Hindlimb muscle (tissue), 1 donor: ENCODE measurements around the gene CITED2. TPM values are rescaled to one million over a fixed set of nuclear protein-coding genes. Genes with fewer than 3 reads are reported as not detected.
"Not testable (repeated sequence)": the region's sequence is repeated elsewhere in the genome, so short reads cannot be mapped to it uniquely, and the experiment has no call there.

Experiments used
- DNase-seq: peaks from one replicate; pipeline ENCODE4 v3.0.0-alpha.2; 2013
- polyA plus RNA-seq: library from polyadenylated mRNA; unstranded; fragments of 120-200 nt; gene quantifications from one replicate; pipeline ENCODE4 v1.2.1, GENCODE V29; 2013; ENCODE audit not compliant: insufficient read length

Gene CITED2
- polyA plus RNA-seq, 1 donor: 93.0 TPM

GRCh38 chr6:139364302-139364981 is 10.0 kb downstream of the CITED2 start:
- no peak for DNase-seq

- not testable (repeated sequence) for DNase-seq
Observed at GRCh38 chr6:139363797-139364196, 10.7 kb downstream of the CITED2 start.

GRCh38 chr6:139363123-139363522 is 11.3 kb downstream of the CITED2 start:
- DNase-seq: not testable (repeated sequence)

GRCh38 chr6:139361211-139361610 is 13.2 kb downstream of the CITED2 start:
- no peak for DNase-seq

GRCh38 chr6:139356924-139357323 is 17.5 kb downstream of the CITED2 start:
- DNase-seq: no peak

- DNase-seq: no peak
Observed at GRCh38 chr6:139355777-139356445, 18.5 kb downstream of the CITED2 start.

GRCh38 chr6:139355172-139355571 is 19.3 kb downstream of the CITED2 start:
- no peak for DNase-seq

GRCh38 chr6:139354189-139354588 is 20.3 kb downstream of the CITED2 start:
- no peak for DNase-seq

GRCh38 chr6:139349464-139350020 is 24.9 kb downstream of the CITED2 start:
- DNase-seq: no peak

GRCh38 chr6:139346392-139346791 is 28.1 kb downstream of the CITED2 start:
- no peak for DNase-seq

GRCh38 chr6:139344186-139344963 is 30.1 kb downstream of the CITED2 start:
- DNase-seq: no peak

- DNase-seq: no peak
Observed at GRCh38 chr6:139343052-139343750, 31.2 kb downstream of the CITED2 start.

- no peak for DNase-seq
Observed at GRCh38 chr6:139341060-139341459, 33.4 kb downstream of the CITED2 start.

GRCh38 chr6:139338795-139339194 is 35.7 kb downstream of the CITED2 start:
- DNase-seq: peak; percentile 57

- no peak for DNase-seq
Observed at GRCh38 chr6:139337830-139338229, 36.6 kb downstream of the CITED2 start.

- DNase-seq: no peak
Observed at GRCh38 chr6:139337001-139337400, 37.4 kb downstream of the CITED2 start.

GRCh38 chr6:139336488-139336887 is 38.0 kb downstream of the CITED2 start:
- DNase-seq: no peak

- no peak for DNase-seq
Observed at GRCh38 chr6:139335447-139336210, 38.8 kb downstream of the CITED2 start.

- peak; percentile 58 for DNase-seq
Observed at GRCh38 chr6:139334806-139335446, 39.5 kb downstream of the CITED2 start.

GRCh38 chr6:139330826-139331500 is 43.5 kb downstream of the CITED2 start:
- DNase-seq: no peak

- no peak for DNase-seq
Observed at GRCh38 chr6:139330306-139330705, 44.1 kb downstream of the CITED2 start.
